ENCODE results near the gene SLC22A31.
A peak's percentile ranks its signal among the peaks of the same experiment; 100 is the strongest.
"Not testable (repeated sequence)": the region's sequence is repeated elsewhere in the genome, so short reads cannot be mapped to it uniquely, and the experiment has no call there.

The SLC22A31 gene

DNA sequence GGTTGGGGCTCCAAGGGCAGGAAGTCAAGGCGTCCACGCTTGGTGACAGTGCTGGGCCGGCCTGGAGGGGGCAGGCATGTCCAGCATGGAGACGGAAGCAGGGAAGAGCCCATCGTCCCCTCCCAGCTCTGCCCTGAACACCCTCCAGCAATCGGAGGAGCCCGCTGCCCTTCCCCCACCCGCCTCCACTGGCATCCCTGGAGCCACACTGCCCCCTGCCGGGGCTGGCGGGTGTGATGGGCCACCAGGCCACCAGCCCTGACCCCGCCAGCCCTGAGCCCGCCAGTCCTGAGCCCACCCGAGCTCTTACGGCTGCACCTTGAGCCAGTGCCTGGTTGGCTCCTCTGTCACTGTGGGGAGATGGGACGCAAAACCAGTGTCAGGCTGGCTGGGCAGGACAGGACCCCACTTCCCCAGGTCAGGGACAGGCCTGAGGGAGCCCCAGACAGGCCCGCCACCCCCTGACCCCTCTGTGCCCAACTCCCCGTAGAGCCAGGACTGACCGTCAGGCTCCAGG lies 32.9 kb downstream of the SLC22A31 start:
- Histone ChIP-seq H3K4me3 (ENCODE audit: low read depth in 1 of 2, low read length in 1 of 2) (no peak overlapping the region), H3K27me3 (peaks cover 41% of the 10 kb centered on the region), H3K9me3 (no peaks in the 10 kb centered on the region), H3K4me1 (ENCODE audit: control insufficient read depth in 1 of 2, insufficient read depth in 1 of 2, low read depth in 1 of 2, low read length in 1 of 2) (peaks cover 9 to 23% of the 10 kb centered on the region in 2 experiments), H3K27ac (no peak overlapping the region), H3K36me3 (no peaks in the 10 kb centered on the region)
- TF ChIP-seq, protein P1, sequence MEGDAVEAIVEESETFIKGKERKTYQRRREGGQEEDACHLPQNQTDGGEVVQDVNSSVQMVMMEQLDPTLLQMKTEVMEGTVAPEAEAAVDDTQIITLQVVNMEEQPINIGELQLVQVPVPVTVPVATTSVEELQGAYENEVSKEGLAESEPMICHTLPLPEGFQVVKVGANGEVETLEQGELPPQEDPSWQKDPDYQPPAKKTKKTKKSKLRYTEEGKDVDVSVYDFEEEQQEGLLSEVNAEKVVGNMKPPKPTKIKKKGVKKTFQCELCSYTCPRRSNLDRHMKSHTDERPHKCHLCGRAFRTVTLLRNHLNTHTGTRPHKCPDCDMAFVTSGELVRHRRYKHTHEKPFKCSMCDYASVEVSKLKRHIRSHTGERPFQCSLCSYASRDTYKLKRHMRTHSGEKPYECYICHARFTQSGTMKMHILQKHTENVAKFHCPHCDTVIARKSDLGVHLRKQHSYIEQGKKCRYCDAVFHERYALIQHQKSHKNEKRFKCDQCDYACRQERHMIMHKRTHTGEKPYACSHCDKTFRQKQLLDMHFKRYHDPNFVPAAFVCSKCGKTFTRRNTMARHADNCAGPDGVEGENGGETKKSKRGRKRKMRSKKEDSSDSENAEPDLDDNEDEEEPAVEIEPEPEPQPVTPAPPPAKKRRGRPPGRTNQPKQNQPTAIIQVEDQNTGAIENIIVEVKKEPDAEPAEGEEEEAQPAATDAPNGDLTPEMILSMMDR (IDR thresholded peaks at IDR 0.05) = peak; percentile 84

DNA sequence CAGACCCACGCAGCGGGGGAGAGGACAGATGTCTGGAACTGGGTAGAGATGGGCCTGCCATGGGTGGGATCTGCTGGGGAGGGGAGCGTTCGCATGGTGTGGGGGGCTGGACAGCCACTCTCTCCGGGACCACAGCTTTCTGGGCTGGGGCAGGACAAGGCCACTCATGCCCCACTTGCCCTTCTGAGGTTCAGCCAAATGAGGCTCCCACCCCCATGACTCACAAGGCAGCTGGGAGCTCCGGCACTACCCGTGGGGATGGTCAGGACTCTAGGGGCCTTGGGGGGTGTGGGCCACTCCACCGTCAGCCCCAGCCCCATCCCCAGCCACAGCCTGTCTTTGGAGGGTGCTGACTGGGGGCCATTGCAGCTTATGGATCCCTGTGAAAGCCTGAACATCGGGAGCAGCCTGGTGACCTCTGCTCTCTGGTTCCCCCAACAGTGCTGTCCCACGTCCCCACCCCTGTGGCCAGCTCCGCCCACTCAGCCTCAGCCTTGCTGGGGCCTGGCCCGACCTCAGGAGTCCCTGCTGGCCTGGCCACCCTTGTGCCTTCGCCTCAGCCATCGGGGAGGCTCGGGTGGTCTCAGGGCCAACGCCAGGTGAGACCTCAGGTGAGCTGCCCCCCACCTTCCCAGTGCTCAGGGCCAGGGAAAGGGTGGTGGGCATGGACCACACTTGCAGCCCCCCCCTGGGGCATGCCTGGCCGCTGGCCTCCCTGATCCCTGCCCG lies 33.5 kb downstream of the SLC22A31 start:
- Histone ChIP-seq H3K9me3 (no peaks in the 10 kb centered on the region), H3K4me3 (ENCODE audit: low read depth in 1 of 2, low read length in 1 of 2) (no peak overlapping the region), H3K27ac (no peak overlapping the region), H3K27me3 (peaks cover 34% of the 10 kb centered on the region), H3K4me1 (ENCODE audit: control insufficient read depth in 1 of 2, insufficient read depth in 1 of 2, low read depth in 1 of 2, low read length in 1 of 2) (peaks cover 9 to 23% of the 10 kb centered on the region in 2 experiments), H3K36me3 (no peaks in the 10 kb centered on the region)
- TF ChIP-seq, protein P1 (IDR thresholded peaks at IDR 0.05) = no peak

DNA sequence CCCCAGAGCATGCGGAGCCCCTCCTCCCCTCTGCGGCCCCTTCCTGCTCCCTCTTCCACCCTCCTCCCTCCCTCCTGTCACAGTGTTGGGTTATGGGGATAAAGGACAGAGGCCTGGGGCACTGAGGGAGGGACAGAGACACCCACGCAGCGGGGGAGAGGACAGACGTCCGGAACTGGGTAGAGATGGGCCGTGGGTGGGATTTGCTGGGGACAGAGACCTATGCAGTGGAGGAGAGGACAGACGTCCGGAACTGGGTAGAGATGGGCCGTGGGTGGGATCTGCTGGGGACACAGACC lies 34.7 kb downstream of the SLC22A31 start:
- H3K9me3 ChIP-seq; H3K27ac ChIP-seq; H3K4me3 ChIP-seq (ENCODE audit: low read depth in 1 of 2, low read length in 1 of 2); H3K36me3 ChIP-seq: not testable (repeated sequence)
- peaks cover 4 to 11% of the 10 kb centered on the region in 2 experiments for H3K4me1 ChIP-seq (ENCODE audit: control insufficient read depth in 1 of 2, insufficient read depth in 1 of 2, low read depth in 1 of 2, low read length in 1 of 2)
- peaks cover 22% of the 10 kb centered on the region for H3K27me3 ChIP-seq

DNA sequence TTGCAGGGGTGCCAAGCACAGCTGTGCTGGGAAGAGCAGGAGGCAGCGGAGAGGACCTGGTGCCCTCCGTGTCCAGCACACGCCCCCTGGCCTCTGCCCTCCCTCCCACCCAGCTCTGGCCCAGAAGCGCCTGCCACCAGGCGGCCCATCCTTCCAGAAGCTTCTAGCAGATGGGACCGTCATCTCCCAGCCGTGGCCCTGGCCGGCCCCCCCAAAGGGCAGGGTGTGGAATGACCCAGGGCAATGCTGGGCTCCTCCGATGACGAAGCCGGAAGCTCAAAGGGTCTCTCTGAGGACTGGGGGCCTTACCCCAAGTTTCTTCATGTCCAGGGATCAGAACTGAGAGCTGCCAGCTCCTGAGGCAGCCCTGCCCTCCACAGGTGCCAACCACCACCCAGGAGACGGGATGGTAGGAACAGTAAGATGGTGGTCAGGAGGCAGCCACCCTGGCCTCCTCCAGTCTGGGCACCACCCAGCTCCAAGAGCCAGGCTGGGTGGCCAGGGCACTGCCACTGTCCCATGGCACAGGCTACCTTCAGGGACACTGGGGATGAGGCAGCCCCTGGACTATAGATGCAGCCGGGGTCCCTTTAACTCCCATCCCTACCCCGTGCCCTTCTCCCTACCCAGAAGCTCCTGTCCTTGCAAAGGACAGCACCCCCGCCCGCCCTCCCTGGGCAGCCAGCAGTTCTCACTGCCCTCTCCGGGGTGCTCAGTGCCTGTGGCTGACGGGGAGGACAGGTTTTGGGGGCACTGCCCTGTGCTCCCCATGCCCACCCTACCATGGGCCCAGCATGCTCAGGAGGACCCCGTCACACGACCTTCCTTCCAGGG lies 35.3 kb downstream of the SLC22A31 start:
- Histone ChIP-seq H3K4me3 (ENCODE audit: low read depth in 1 of 2, low read length in 1 of 2) (no peak overlapping the region), H3K4me1 (ENCODE audit: control insufficient read depth in 1 of 2, insufficient read depth in 1 of 2, low read depth in 1 of 2, low read length in 1 of 2) (peaks cover 3 to 7% of the 10 kb centered on the region in 2 experiments), H3K27me3 (peaks cover 16% of the 10 kb centered on the region), H3K36me3 (no peaks in the 10 kb centered on the region), H3K9me3 (no peaks in the 10 kb centered on the region), H3K27ac (no peak overlapping the region)
- TF ChIP-seq, protein P1 (IDR thresholded peaks at IDR 0.05) = no peak

DNA sequence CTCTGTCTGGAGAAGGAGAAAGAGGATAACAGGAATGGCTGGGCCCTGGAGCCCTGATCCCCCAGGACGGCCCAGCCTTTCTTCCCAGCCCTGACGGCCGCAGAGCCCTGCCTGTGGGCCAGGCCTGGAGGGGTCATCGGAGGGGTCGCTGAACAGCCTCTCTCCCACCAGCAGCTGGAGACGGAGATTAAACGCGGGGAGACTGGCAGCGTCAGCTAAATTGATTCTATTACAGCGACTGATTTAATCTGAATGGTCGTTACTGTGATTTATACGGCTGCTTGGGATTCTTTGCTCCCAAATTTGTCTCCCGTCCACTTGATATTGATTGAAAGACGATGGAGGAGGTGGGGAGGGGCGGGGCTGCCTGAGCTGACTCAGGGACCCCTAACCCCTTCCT lies 35.9 kb downstream of the SLC22A31 start:
- peaks cover 3 to 7% of the 10 kb centered on the region in 2 experiments for H3K4me1 ChIP-seq (ENCODE audit: control insufficient read depth in 1 of 2, insufficient read depth in 1 of 2, low read depth in 1 of 2, low read length in 1 of 2)
- H3K27me3 ChIP-seq = peaks cover 10% of the 10 kb centered on the region
- no peak overlapping the region for H3K27ac ChIP-seq
- TF ChIP-seq, protein P1 (IDR thresholded peaks at IDR 0.05) = no peak
- H3K4me3 ChIP-seq (ENCODE audit: low read depth in 1 of 2, low read length in 1 of 2) = no peak overlapping the region
- no peaks in the 10 kb centered on the region for H3K36me3 ChIP-seq
- H3K9me3 ChIP-seq = no peaks in the 10 kb centered on the region

DNA sequence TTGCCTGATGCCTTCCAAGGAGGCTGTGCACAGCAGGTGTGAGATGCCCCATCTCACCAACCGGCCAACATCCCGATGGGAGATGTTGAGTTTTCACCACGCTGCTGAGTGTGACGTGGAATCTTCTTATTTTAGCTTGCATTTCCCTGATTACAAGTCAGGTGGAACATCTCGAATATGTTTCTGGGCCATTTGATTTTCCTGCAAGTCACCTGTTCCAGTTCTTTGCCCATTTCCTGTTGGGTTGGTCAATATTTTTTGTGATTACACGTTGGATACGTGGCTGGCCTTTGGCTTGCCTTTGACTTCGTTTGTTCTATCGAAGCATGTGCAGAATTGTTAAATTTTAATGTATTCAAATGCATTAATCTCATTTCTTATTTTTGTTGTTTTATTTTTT lies 37.0 kb downstream of the SLC22A31 start:
- Histone ChIP-seq H3K27me3 (no peaks in the 10 kb centered on the region), H3K4me3 (ENCODE audit: low read depth in 1 of 2, low read length in 1 of 2) (no peak overlapping the region), H3K9me3 (no peaks in the 10 kb centered on the region), H3K4me1 (ENCODE audit: control insufficient read depth in 1 of 2, insufficient read depth in 1 of 2, low read depth in 1 of 2, low read length in 1 of 2) (peaks cover 3 to 7% of the 10 kb centered on the region in 2 experiments), H3K27ac (no peak overlapping the region), H3K36me3 (no peaks in the 10 kb centered on the region)
- TF ChIP-seq, protein P1 (IDR thresholded peaks at IDR 0.05) = no peak
